NT2/D1 (cell line): Measurements from ENCODE around the gene SMIM35.
"Not testable (repeated sequence)": the region's sequence is repeated elsewhere in the genome, so short reads cannot be mapped to it uniquely, and the experiment has no call there.

Source experiments
- YY1 ChIP-seq: IDR thresholded peaks from 2 replicates; pipeline ENCODE4 v1.6.1; 2011; ENCODE audit not compliant: insufficient read length, insufficient read depth
- ZNF274 ChIP-seq: IDR thresholded peaks from 2 replicates; pipeline ENCODE4 v1.6.1; 2011; ENCODE audit warnings: mild to moderate bottlenecking, low read depth, low read length

DNA sequence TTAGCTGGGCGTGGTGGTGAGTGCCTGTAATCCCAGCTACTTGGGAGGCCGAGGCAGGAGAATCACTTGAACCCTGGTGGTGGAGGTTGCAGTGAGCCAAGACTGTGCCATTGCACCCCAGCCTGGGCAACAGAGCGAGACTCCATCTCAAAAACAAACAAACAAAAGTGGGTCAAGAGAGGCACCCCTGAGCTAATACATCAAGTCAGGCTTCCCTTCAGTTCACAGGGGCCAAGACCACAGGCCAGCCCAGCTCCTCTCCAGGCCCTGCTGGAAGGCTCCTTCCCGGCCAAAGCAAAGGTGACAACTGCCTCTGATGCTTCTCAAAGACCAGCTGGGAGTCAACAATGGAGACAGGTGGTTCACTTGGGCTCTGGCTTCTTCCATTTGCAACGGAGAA, 24.6 kb downstream of the SMIM35 start:
- TF ChIP-seq ZNF274, YY1: not testable (repeated sequence)
